Stimulated activated CD8-positive, alpha-beta memory T cell treated with anti-CD3 and anti-CD28 coated beads, Interleukin-12 subunit alpha, Interleukin-12 subunit beta, amount 100 ng/mL, for 4 hours (primary cell): ENCODE measurements around the gene DENND2C.

ENCODE experiments used
- DNase-seq: peaks from one replicate; pipeline ENCODE4 v3.0.0-alpha.2; 2020; ENCODE audit warnings: low read depth

DENND2C gene

GRCh38 chr1:114669562-114670082, at the start of gene DENND2C:
Gene DENND2C, minus strand, starts transcription at chr1:114670049. Its CDS starts 44,065 bp downstream, at chr1:114625984.
- DNase-seq: no peak

- no peak for DNase-seq
Measured at GRCh38 chr1:114719424-114719787, 49.6 kb upstream of the DENND2C start.

- DNase-seq: no peak
Measured at GRCh38 chr1:114718661-114719423, 49.0 kb upstream of the DENND2C start.

- peak; percentile 91 for DNase-seq
Measured at GRCh38 chr1:114716304-114717170, 46.7 kb upstream of the DENND2C start, which contains the start of gene NRAS. Gene NRAS, minus strand, starts transcription at chr1:114716771. Its CDS starts 611 bp downstream, at chr1:114716160.

- no peak for DNase-seq
Measured at GRCh38 chr1:114715952-114716303, 46.1 kb upstream of the DENND2C start.

GRCh38 chr1:114712977-114713376, 43.1 kb upstream of the DENND2C start:
- DNase-seq: no peak

GRCh38 chr1:114710360-114710759, 40.5 kb upstream of the DENND2C start:
- no peak for DNase-seq

- no peak for DNase-seq
Measured at GRCh38 chr1:114707604-114708003, 37.8 kb upstream of the DENND2C start.

- DNase-seq: no peak
Measured at GRCh38 chr1:114703242-114703641, 33.4 kb upstream of the DENND2C start.

- no peak for DNase-seq
Measured at GRCh38 chr1:114702737-114703136, 32.9 kb upstream of the DENND2C start.

- no peak for DNase-seq
Measured at GRCh38 chr1:114701931-114702330, 32.1 kb upstream of the DENND2C start.

- no peak for DNase-seq
Measured at GRCh38 chr1:114700036-114700600, 30.3 kb upstream of the DENND2C start.

GRCh38 chr1:114696810-114697209, 27.0 kb upstream of the DENND2C start:
- no peak for DNase-seq

- no peak for DNase-seq
Measured at GRCh38 chr1:114695430-114696058, 25.7 kb upstream of the DENND2C start, which contains the start of gene AMPD1. Gene AMPD1, minus strand, starts transcription at chr1:114695546. Its CDS starts 75 bp downstream, at chr1:114695471.

GRCh38 chr1:114694540-114695310, 24.9 kb upstream of the DENND2C start:
- no peak for DNase-seq

- no peak for DNase-seq
Measured at GRCh38 chr1:114692947-114693346, 23.1 kb upstream of the DENND2C start.

GRCh38 chr1:114691061-114691460, 21.2 kb upstream of the DENND2C start:
- no peak for DNase-seq

GRCh38 chr1:114690148-114690547, 20.3 kb upstream of the DENND2C start:
- no peak for DNase-seq

GRCh38 chr1:114688526-114688925, 18.7 kb upstream of the DENND2C start:
- DNase-seq: no peak

GRCh38 chr1:114685851-114686250, 16.0 kb upstream of the DENND2C start:
- no peak for DNase-seq

GRCh38 chr1:114677691-114678090, 7.8 kb upstream of the DENND2C start:
- no peak for DNase-seq
